Fibroblast of lung (primary cell): ENCODE measurements around the gene HNMT.

Experiments used
- CTCF ChIP-seq, 2 donors: IDR thresholded peaks in 1 of 2; conservative IDR thresholded peaks in 1 of 2; 1 replicate in 1 of 2; 2 replicates in 1 of 2; pipeline ENCODE4 v1.5.1; 2011 to 2012; ENCODE audit warnings: low read length in 2 of 2, control low read depth in 1 of 2, inconsistent platforms in 1 of 2, low read depth in 1 of 2, mild to moderate bottlenecking in 1 of 2
- EZH2 ChIP-seq: IDR thresholded peaks from 2 replicates; pipeline ENCODE4 v1.5.1; 2012; ENCODE audit warnings: low read length, control low read depth, mild to moderate bottlenecking; ENCODE audit errors: missing control alignments

GRCh38 chr2:138061961-138062360 is 97.7 kb downstream of the HNMT start:
- TF ChIP-seq CTCF (conservative IDR thresholded peaks at IDR 0.05 in 1 of 2, IDR thresholded peaks at IDR 0.05 in 1 of 2; ENCODE audit: low read depth in 1 of 2, low read length in 2 of 2) (no peak), EZH2 (no peak)
